ENCODE results near the gene PREP. TPM values are rescaled to one million over a fixed set of nuclear protein-coding genes. Genes with fewer than 3 reads are reported as not detected.
"Not testable (repeated sequence)": the region's sequence is repeated elsewhere in the genome, so short reads cannot be mapped to it uniquely, and the experiment has no call there.

Gene PREP
- total and polyA plus RNA-seq, 12 donors, result 12.3 to 37.4 (median 26.8) TPM

- no peak for TF ChIP-seq CTCF (IDR thresholded peaks at IDR 0.05)
- Histone ChIP-seq H3K4me3 (no peak overlapping the region), H3K9me3 (peaks cover 0 to 34% (median 11%) of the 10 kb centered on the region in 11 donors), H3K4me1 (no peaks in the 10 kb centered on the region), H3K27ac (no peak overlapping the region), H3K27me3 (peaks cover 0 to 5% (median 0%) of the 10 kb centered on the region in 7 donors), H3K36me3 (no peaks in the 10 kb centered on the region)
- ATAC-seq (no peak), DNase-seq (no peak)
- intact Hi-C loops (cut with DNase I), result no loop called here
- 87 to 94% methylated on average over 5 of the region's 5 CpGs for WGBS, 2 donors
Observed at GRCh38 chr6:105235155-105235554, 167.7 kb downstream of the PREP start.

- intact Hi-C loops (cut with DNase I); H3K27me3 ChIP-seq; H3K36me3 ChIP-seq; H3K27ac ChIP-seq; H3K4me1 ChIP-seq; ATAC-seq; H3K4me3 ChIP-seq; DNase-seq: not testable (repeated sequence)
- 86 to 94% methylated on average over 4 of the region's 4 CpGs for WGBS, 2 donors
- H3K9me3 ChIP-seq, result peaks cover 0 to 18% (median 0%) of the 10 kb centered on the region in 11 donors
Observed at GRCh38 chr6:105231771-105232170, 171.1 kb downstream of the PREP start.

Other genes starting within 250 kb of the PREP start
- gene POPDC3, start 223.1 kb downstream of the PREP start, total RNA-seq, result 10 to 100 TPM; 31.1 to 59.7 (median 39.0) TPM
- gene POPDC3, start 223.1 kb downstream of the PREP start, polyA plus RNA-seq, result 10 to 100 TPM; 37.8 to 50.3 TPM

Measured in heart right ventricle (tissue), 16 donors.